ENCODE results near the gene METTL5. TPM values are rescaled to one million over a fixed set of nuclear protein-coding genes. Genes with fewer than 3 reads are reported as not detected.

METTL5 gene
- polyA plus RNA-seq, 3 donors: 11.1 to 60.8 (median 51.0) TPM

- no peaks in the 10 kb centered on the region for H3K79me2 ChIP-seq (ENCODE audit: insufficient read depth, low read length)
- no peak for DNase-seq
- H3K4me1 Mint-ChIP-seq: peaks cover 5% of the 10 kb centered on the region
- H3K27me3 Mint-ChIP-seq (ENCODE audit: low read depth in 3 of 3): peaks cover 0 to 3% (median 2%) of the 10 kb centered on the region in 3 donors
- no peak overlapping the region for H3K4me3 Mint-ChIP-seq
- no peaks in the 10 kb centered on the region for H3K9me3 Mint-ChIP-seq
- no CpG with 5 or more reads among the region's 4 CpGs for WGBS (ENCODE audit: insufficient coverage)
- H3K27ac ChIP-seq (ENCODE audit: low read depth in 1 of 2, low read length in 2 of 2): no peak overlapping the region
- no peaks in the 10 kb centered on the region for H3K9me3 ChIP-seq (replicated peaks in 1 of 2; ENCODE audit: control insufficient read depth in 1 of 2, insufficient read depth in 1 of 2, low read length in 2 of 2)
- H3K4me3 ChIP-seq (replicated peaks in 1 of 3; ENCODE audit: low read depth in 2 of 3, low read length in 3 of 3): no peak overlapping the region
- H3K27me3 ChIP-seq (ENCODE audit: control insufficient read depth in 2 of 2, insufficient read depth in 2 of 2, low read length in 2 of 2): no peaks in the 10 kb centered on the region
- no peak for TF ChIP-seq CTCF (IDR thresholded peaks at IDR 0.05)
- H3K27ac Mint-ChIP-seq: no peak overlapping the region
- H3K4me1 ChIP-seq (ENCODE audit: control insufficient read depth in 1 of 2, insufficient read depth in 2 of 2, low read length in 2 of 2): peaks cover 0 to 7% of the 10 kb centered on the region in 2 donors
- H2AFZ ChIP-seq (ENCODE audit: insufficient read depth, low read depth, low read length, poor library complexity, severe bottlenecking): no peak overlapping the region
- H3K36me3 ChIP-seq (replicated peaks in 1 of 2; ENCODE audit: control insufficient read depth in 1 of 2, insufficient read depth in 2 of 2, low read length in 2 of 2): no peaks in the 10 kb centered on the region
- no peak overlapping the region for H3K9ac ChIP-seq (ENCODE audit: insufficient read depth, low read length, poor library complexity, severe bottlenecking)
- intact Hi-C loops (cut with micrococcal nuclease): no loop called here
- no peaks in the 10 kb centered on the region for H3K36me3 Mint-ChIP-seq
- no peak overlapping the region for H3K4me2 ChIP-seq (replicated peaks; ENCODE audit: extremely low read depth, low read length, poor library complexity, severe bottlenecking)
- no peaks in the 10 kb centered on the region for H4K20me1 ChIP-seq (ENCODE audit: insufficient read depth, low read length)
Observed at GRCh38 chr2:169781249-169782013, 43.3 kb downstream of the METTL5 start.

- DNase-seq: no peak
- Histone ChIP-seq H3K27ac (ENCODE audit: low read depth in 1 of 2, low read length in 2 of 2) (no peak overlapping the region), H3K4me2 (replicated peaks; ENCODE audit: extremely low read depth, low read length, poor library complexity, severe bottlenecking) (no peak overlapping the region), H2AFZ (ENCODE audit: insufficient read depth, low read depth, low read length, poor library complexity, severe bottlenecking) (no peak overlapping the region), H3K4me1 (ENCODE audit: control insufficient read depth in 1 of 2, insufficient read depth in 2 of 2, low read length in 2 of 2) (peaks cover 0 to 7% of the 10 kb centered on the region in 2 donors), H3K27me3 (ENCODE audit: control insufficient read depth in 2 of 2, insufficient read depth in 2 of 2, low read length in 2 of 2) (no peaks in the 10 kb centered on the region), H3K4me3 (replicated peaks in 1 of 3; ENCODE audit: low read depth in 2 of 3, low read length in 3 of 3) (no peak overlapping the region), H3K79me2 (ENCODE audit: insufficient read depth, low read length) (no peaks in the 10 kb centered on the region), H4K20me1 (ENCODE audit: insufficient read depth, low read length) (no peaks in the 10 kb centered on the region), H3K36me3 (replicated peaks in 1 of 2; ENCODE audit: control insufficient read depth in 1 of 2, insufficient read depth in 2 of 2, low read length in 2 of 2) (no peaks in the 10 kb centered on the region), H3K9ac (ENCODE audit: insufficient read depth, low read length, poor library complexity, severe bottlenecking) (no peak overlapping the region), H3K9me3 (replicated peaks in 1 of 2; ENCODE audit: control insufficient read depth in 1 of 2, insufficient read depth in 1 of 2, low read length in 2 of 2) (no peaks in the 10 kb centered on the region)
- Mint-ChIP-seq H3K9me3 (peaks cover 0 to 2% (median 0%) of the 10 kb centered on the region in 7 donors), H3K36me3 (no peaks in the 10 kb centered on the region), H3K4me1 (peaks cover 5% of the 10 kb centered on the region), H3K27ac (no peak overlapping the region), H3K4me3 (no peak overlapping the region), H3K27me3 (ENCODE audit: low read depth in 3 of 3) (peaks cover 0 to 3% (median 2%) of the 10 kb centered on the region in 3 donors)
- intact Hi-C loops (cut with micrococcal nuclease): no loop called here
- 0% methylated on average over 2 of the region's 3 CpGs for WGBS (ENCODE audit: insufficient coverage)
- TF ChIP-seq CTCF (IDR thresholded peaks at IDR 0.05): no peak
Observed at GRCh38 chr2:169778446-169778845, 46.3 kb downstream of the METTL5 start.

Data from CD14-positive monocyte (primary cell).